ENCODE measurements around the gene CLDN10.

DNA sequence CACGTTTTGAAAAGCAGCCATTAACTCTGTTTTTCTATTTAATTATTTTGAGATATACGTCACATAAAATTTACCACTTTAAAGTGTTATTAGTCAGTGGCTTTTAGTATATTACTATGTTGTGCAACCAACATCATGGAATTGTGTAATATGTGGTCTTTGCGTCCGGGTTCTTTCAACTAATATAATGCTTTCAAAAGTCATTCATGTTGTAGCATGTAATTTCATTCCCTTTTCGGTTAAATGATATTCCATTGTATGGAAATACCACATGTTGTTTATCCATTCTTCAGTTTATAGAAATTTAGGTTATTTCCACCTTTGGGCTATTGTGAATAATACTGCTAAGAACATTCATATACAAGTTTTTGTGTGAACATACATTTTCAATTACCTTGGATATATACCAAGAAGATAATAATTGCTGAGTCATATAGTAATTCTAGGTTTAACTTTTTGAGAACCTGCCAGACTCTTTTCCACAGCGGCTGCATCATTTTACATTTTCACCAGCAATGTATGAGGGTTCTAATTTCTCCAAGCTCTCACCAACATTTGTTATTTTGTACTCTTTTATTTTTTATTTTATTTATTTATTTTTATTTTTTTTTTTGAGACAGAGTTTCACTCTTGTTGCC is 28.1 kb upstream of the CLDN10 start:
- TF ChIP-seq, protein P1, sequence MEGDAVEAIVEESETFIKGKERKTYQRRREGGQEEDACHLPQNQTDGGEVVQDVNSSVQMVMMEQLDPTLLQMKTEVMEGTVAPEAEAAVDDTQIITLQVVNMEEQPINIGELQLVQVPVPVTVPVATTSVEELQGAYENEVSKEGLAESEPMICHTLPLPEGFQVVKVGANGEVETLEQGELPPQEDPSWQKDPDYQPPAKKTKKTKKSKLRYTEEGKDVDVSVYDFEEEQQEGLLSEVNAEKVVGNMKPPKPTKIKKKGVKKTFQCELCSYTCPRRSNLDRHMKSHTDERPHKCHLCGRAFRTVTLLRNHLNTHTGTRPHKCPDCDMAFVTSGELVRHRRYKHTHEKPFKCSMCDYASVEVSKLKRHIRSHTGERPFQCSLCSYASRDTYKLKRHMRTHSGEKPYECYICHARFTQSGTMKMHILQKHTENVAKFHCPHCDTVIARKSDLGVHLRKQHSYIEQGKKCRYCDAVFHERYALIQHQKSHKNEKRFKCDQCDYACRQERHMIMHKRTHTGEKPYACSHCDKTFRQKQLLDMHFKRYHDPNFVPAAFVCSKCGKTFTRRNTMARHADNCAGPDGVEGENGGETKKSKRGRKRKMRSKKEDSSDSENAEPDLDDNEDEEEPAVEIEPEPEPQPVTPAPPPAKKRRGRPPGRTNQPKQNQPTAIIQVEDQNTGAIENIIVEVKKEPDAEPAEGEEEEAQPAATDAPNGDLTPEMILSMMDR (IDR thresholded peaks at IDR 0.05): no peak
- TF ChIP-seq POLR2A (IDR thresholded peaks at IDR 0.05): no peak
